HCT116 (cell line): ENCODE measurements around the gene LSM4. TPM values are rescaled to one million over a fixed set of nuclear protein-coding genes. Genes with fewer than 3 reads are reported as not detected.

Experiments
- ATAC-seq: fragments of 200-7000 bp; cut with Tn5 transposase; 2 replicates; pipeline ENCODE4 v1.9.1; 2020; ENCODE audit warnings: mild to moderate bottlenecking, moderate library complexity
- BruUV-seq: library from RNA; stranded (reverse); fragments of 400-500 nt; replicated peaks from 2 replicates; lab custom pipeline; 2021; lab: Mats Ljungman, UMichigan
- CTCF ChIA-PET: fragments of 300-600 bp; sonication (Branson Sonifier 250); formaldehyde crosslinking; loops from one replicate; lab custom pipeline; 2021; ENCODE audit warnings: antibody characterized with exemption; lab: Charles Lee
- POLR2A ChIA-PET: fragments of 300-600, 350-600 bp; sonication (Branson Sonifier 250); formaldehyde crosslinking; loops from one replicate; lab custom pipeline; 2021; ENCODE audit warnings: antibody characterized with exemption; lab: Charles Lee
- RAD21 ChIA-PET, 2 experiments: fragments of 300-600 bp; sonication (Branson Sonifier 250); formaldehyde crosslinking; loops; one replicate each; lab custom pipeline; 2023; ENCODE audit warnings: low total read pairs in 2 of 2; ENCODE audit not compliant: uncharacterized antibody in 2 of 2, unreplicated experiment in 2 of 2, low non-redundant PET in 1 of 2; lab: Charles Lee
- DNase-seq: peaks from one replicate; pipeline ENCODE4 v3.0.0-alpha.2; 2010; ENCODE audit warnings: low read depth, low spot score
- H2AFZ ChIP-seq: fragments of 200-600 bp; shearing (Covaris generic), sonication (generic); 2 replicates; pipeline ENCODE4 v1.6.1; 2017; ENCODE audit warnings: low read depth, mixed run types, mixed read lengths, antibody characterized with exemption, low read length; ENCODE audit not compliant: poor library complexity, severe bottlenecking
- H3K27ac ChIP-seq: 2 replicates; pipeline ENCODE4 v1.5.1; 2012; ENCODE audit warnings: low read depth, low read length
- H3K27me3 ChIP-seq: fragments of 200-600 bp; sonication (generic); 2 replicates; pipeline ENCODE4 v1.6.1; 2016; ENCODE audit warnings: mixed run types, low read length, mixed read lengths; ENCODE audit not compliant: insufficient read depth
- H3K36me3 ChIP-seq, 2 experiments: fragments of 200-500 bp in 1 of 2; fragments of 200-600 bp in 1 of 2; sonication (Bioruptor generic) in 1 of 2; sonication (generic) in 1 of 2; 2 replicates each; pipeline versions ENCODE4 v1.5.1 to v1.6.1; 2014 to 2016; ENCODE audit warnings: low read length in 2 of 2, inconsistent platforms in 1 of 2, mixed read lengths in 1 of 2, mixed run types in 1 of 2; ENCODE audit not compliant: insufficient read depth in 2 of 2, control insufficient read depth in 1 of 2
- H3K4me1 ChIP-seq, 2 experiments: fragments of 200-600 bp in 1 of 2; sonication (generic) in 1 of 2; 2 replicates each; pipeline versions ENCODE4 v1.5.1 to v1.6.1; 2012 to 2017; ENCODE audit warnings: low read length in 2 of 2, inconsistent platforms in 1 of 2, mild to moderate bottlenecking in 1 of 2, mixed read lengths in 1 of 2, mixed run types in 1 of 2, moderate library complexity in 1 of 2; ENCODE audit not compliant: insufficient read depth in 2 of 2, control insufficient read depth in 1 of 2
- H3K4me2 ChIP-seq: fragments of 200-600 bp; sonication (generic); 2 replicates; pipeline ENCODE4 v1.6.1; 2017; ENCODE audit warnings: mixed run types, low read length, mixed read lengths
- H3K4me3 ChIP-seq, 2 experiments: fragments of 200-600 bp in 1 of 2; sonication (generic) in 1 of 2; replicated peaks in 1 of 2; 2 replicates each; pipeline ENCODE4 v1.5.1; 2011 to 2016; ENCODE audit warnings: low read length in 2 of 2, control low read depth in 1 of 2, low read depth in 1 of 2, mild to moderate bottlenecking in 1 of 2, mixed read lengths in 1 of 2, mixed run types in 1 of 2
- H3K79me2 ChIP-seq: fragments of 200-600 bp; sonication (generic); 2 replicates; pipeline ENCODE4 v1.6.1; 2017; ENCODE audit warnings: mild to moderate bottlenecking, mixed run types, low read length, moderate library complexity, mixed read lengths; ENCODE audit not compliant: insufficient read depth
- H3K9ac ChIP-seq: fragments of 200-600 bp; sonication (generic); 2 replicates; pipeline ENCODE4 v1.6.1; 2016; ENCODE audit warnings: low read length, mixed read lengths
- H3K9me2 ChIP-seq: fragments of 200-600 bp; sonication (generic), shearing (Covaris generic); 2 replicates; pipeline ENCODE4 v1.6.1; 2017; ENCODE audit warnings: mixed run types, mild to moderate bottlenecking, moderate library complexity; ENCODE audit not compliant: insufficient read depth
- H3K9me3 ChIP-seq, 2 experiments: fragments of 200-500 bp in 1 of 2; fragments of 200-600 bp in 1 of 2; sonication (Bioruptor generic) in 1 of 2; sonication (generic) in 1 of 2; 2 replicates each; pipeline ENCODE4 v1.6.1; 2014 to 2017; ENCODE audit warnings: low read length in 2 of 2, mixed read lengths in 2 of 2, inconsistent platforms in 1 of 2, low read depth in 1 of 2, mild to moderate bottlenecking in 1 of 2, mixed run types in 1 of 2, moderate library complexity in 1 of 2; ENCODE audit not compliant: control insufficient read depth in 1 of 2, insufficient read depth in 1 of 2
- H4K20me1 ChIP-seq: fragments of 200-600 bp; sonication (generic), shearing (Covaris generic); 2 replicates; pipeline ENCODE4 v1.6.1; 2017; ENCODE audit warnings: mixed run types, mild to moderate bottlenecking, moderate library complexity; ENCODE audit not compliant: insufficient read depth
- ATF3 ChIP-seq: IDR thresholded peaks from 2 replicates; pipeline ENCODE4 v1.6.1; 2012
- CBX3 ChIP-seq: IDR thresholded peaks from 2 replicates; pipeline ENCODE4 v1.6.1; 2012; ENCODE audit warnings: low read depth
- CEBPB ChIP-seq: IDR thresholded peaks from 2 replicates; pipeline ENCODE4 v1.6.1; 2012; ENCODE audit warnings: low read depth
- CTCF ChIP-seq, 3 experiments: fragments of 200-600 bp in 1 of 3; sonication (generic) in 1 of 3; IDR thresholded peaks in 2 of 3; conservative IDR thresholded peaks in 1 of 3; 2 replicates each; pipeline ENCODE4 v1.5.1; 2012 to 2017; ENCODE audit warnings: low read depth in 2 of 3, low read length in 2 of 3, antibody characterized with exemption in 1 of 3, borderline replicate concordance in 1 of 3, control low read depth in 1 of 3, mild to moderate bottlenecking in 1 of 3, mixed read lengths in 1 of 3, mixed run types in 1 of 3, moderate library complexity in 1 of 3; ENCODE audit not compliant: insufficient read depth in 1 of 3
- EGR1 ChIP-seq: IDR thresholded peaks from 2 replicates; pipeline ENCODE4 v1.6.1; 2012; ENCODE audit warnings: low read depth
- ELF1 ChIP-seq: IDR thresholded peaks from 2 replicates; pipeline ENCODE4 v1.6.1; 2012; ENCODE audit warnings: low read depth, borderline replicate concordance
- EZH2 ChIP-seq: fragments of 200-600 bp; sonication (generic); IDR thresholded peaks from 2 replicates; pipeline ENCODE4 v1.6.1; 2017; ENCODE audit warnings: antibody characterized with exemption, mixed run types
- FOSL1 ChIP-seq: IDR thresholded peaks from 2 replicates; pipeline ENCODE4 v1.6.1; 2012; ENCODE audit warnings: low read depth
- JUND ChIP-seq: IDR thresholded peaks from 2 replicates; pipeline ENCODE4 v1.6.1; 2012
- MAX ChIP-seq: IDR thresholded peaks from 2 replicates; pipeline ENCODE4 v1.6.1; 2012
- POLR2A ChIP-seq: IDR thresholded peaks from 2 replicates; pipeline ENCODE4 v1.7.0; 2011; ENCODE audit warnings: borderline replicate concordance; ENCODE audit not compliant: insufficient read depth, insufficient read length; ENCODE audit errors: extremely low read depth
- POLR2AphosphoS5 ChIP-seq: IDR thresholded peaks from 2 replicates; pipeline ENCODE4 v1.6.1; 2011; ENCODE audit warnings: mild to moderate bottlenecking, low read depth, low read length, moderate library complexity
- RAD21 ChIP-seq: IDR thresholded peaks from 2 replicates; pipeline ENCODE4 v1.6.1; 2012; ENCODE audit warnings: low read depth, mild to moderate bottlenecking
- REST ChIP-seq: IDR thresholded peaks from 2 replicates; pipeline ENCODE4 v1.6.1; 2012; ENCODE audit warnings: low read depth
- SIN3A ChIP-seq: IDR thresholded peaks from 2 replicates; pipeline ENCODE4 v1.6.1; 2012; ENCODE audit warnings: low read depth
- SRF ChIP-seq: IDR thresholded peaks from 2 replicates; pipeline ENCODE4 v1.6.1; 2012; ENCODE audit warnings: low read depth
- TCF7L2 ChIP-seq: IDR thresholded peaks from 2 replicates; pipeline ENCODE4 v1.7.0; 2011; ENCODE audit warnings: borderline replicate concordance, inconsistent platforms; ENCODE audit not compliant: insufficient read depth, insufficient read length; ENCODE audit errors: extremely low read depth
- YY1 ChIP-seq: IDR thresholded peaks from 2 replicates; pipeline ENCODE4 v1.6.1; 2011; ENCODE audit warnings: low read length, low read depth, moderate library complexity, mild to moderate bottlenecking; ENCODE audit not compliant: insufficient replicate concordance; ENCODE audit errors: extremely low read depth
- ZBTB33 ChIP-seq: IDR thresholded peaks from 2 replicates; pipeline ENCODE4 v1.6.1; 2011; ENCODE audit warnings: mild to moderate bottlenecking, low read length, moderate library complexity; ENCODE audit not compliant: insufficient replicate concordance; ENCODE audit errors: extremely low read depth
- ZFX ChIP-seq: fragments of 450-650 bp; IDR thresholded peaks from 2 replicates; pipeline ENCODE4 v1.6.1; 2017
- intact Hi-C: fragments of 100-400 bp; cut with micrococcal nuclease; formaldehyde crosslinking; loops from 2 replicates; pipeline ENCODE4 v1.10.0; 2022
- total RNA-seq: library from RNA; stranded (reverse); gene quantifications from one replicate; pipeline ENCODE4 v1.2.1, GENCODE V29; 2021; ENCODE audit not compliant: unreplicated experiment

The LSM4 gene
- total RNA-seq, 1 experiment from 2014 or later: 400 TPM

GRCh38 chr19:18332917-18333530, 10.1 kb upstream of the LSM4 start:
- DNase-seq (no peak), ATAC-seq (no peak)
- H3K79me2 ChIP-seq: no peaks in the 10 kb centered on the region
- RAD21 ChIA-PET: no interaction called here
- no peak overlapping the region for H3K4me3 ChIP-seq
- TF ChIP-seq POLR2A (no peak), SIN3A (no peak), POLR2AphosphoS5 (no peak), ELF1 (no peak), EGR1 (no peak), RAD21 (no peak), ATF3 (no peak), JUND (no peak), ZFX (no peak), SRF (no peak), FOSL1 (no peak), YY1 (no peak), MAX (no peak), CTCF (IDR thresholded peaks at IDR 0.05 in 2 of 3, conservative IDR thresholded peaks at IDR 0.05 in 1 of 3; ENCODE audit: borderline replicate concordance in 1 of 3, insufficient read depth in 1 of 3, low read depth in 2 of 3, low read length in 2 of 3) (no peak), CBX3 (no peak), ZBTB33 (no peak), REST (no peak), EZH2 (no peak), TCF7L2 (no peak), CEBPB (no peak)
- TF ChIP-seq, all 23 proteins: peak for 0
- Histone ChIP-seq H4K20me1 (no peaks in the 10 kb centered on the region), H3K9ac (no peak overlapping the region), H3K4me2 (no peak overlapping the region), H3K4me1 (peaks cover 8 to 28% of the 10 kb centered on the region in 2 experiments), H3K27me3 (no peaks in the 10 kb centered on the region), H3K27ac (no peak overlapping the region), H3K9me2 (no peaks in the 10 kb centered on the region), H3K9me3 (no peaks in the 10 kb centered on the region), H3K36me3 (no peaks in the 10 kb centered on the region), H2AFZ (no peak overlapping the region)
- intact Hi-C loops: no loop called here
- BruUV-seq: no TSS peak
- ChIA-PET CTCF (no interaction called here), POLR2A (no interaction called here)
